ENCODE data around the gene GJC2.
A peak's percentile ranks its signal among the peaks of the same experiment; 100 is the strongest.

Gene GJC2

GRCh38 chr1:228158151-228159007 lies 8.6 kb downstream of the GJC2 start:
- DNase-seq (ENCODE audit: low spot score), result no peak

- no peak for DNase-seq (ENCODE audit: low spot score)
These were observed 9.4 kb downstream of the GJC2 start for GRCh38 chr1:228159008-228159665.

GRCh38 chr1:228160201-228160761 lies 10.6 kb downstream of the GJC2 start:
- no peak for DNase-seq (ENCODE audit: low spot score)

- peak; percentile 47 for DNase-seq (ENCODE audit: low spot score)
These were observed 11.6 kb downstream of the GJC2 start for GRCh38 chr1:228161362-228161761.

GRCh38 chr1:228161866-228162265 lies 12.1 kb downstream of the GJC2 start:
- no peak for DNase-seq (ENCODE audit: low spot score)

- DNase-seq (ENCODE audit: low spot score), result no peak
These were observed 12.7 kb downstream of the GJC2 start for GRCh38 chr1:228162286-228163006.

- no peak for DNase-seq (ENCODE audit: low spot score)
These were observed 13.4 kb downstream of the GJC2 start for GRCh38 chr1:228163007-228163753.

- DNase-seq (ENCODE audit: low spot score), result no peak
These were observed 14.2 kb downstream of the GJC2 start for GRCh38 chr1:228163776-228164519.

- DNase-seq (ENCODE audit: low spot score), result no peak
These were observed 15.0 kb downstream of the GJC2 start for GRCh38 chr1:228164561-228165371.

- DNase-seq (ENCODE audit: low spot score), result peak; percentile 99
These were observed 15.8 kb downstream of the GJC2 start, which contains the start of gene IBA57 for GRCh38 chr1:228165372-228166169. Gene IBA57, plus strand, starts transcription at chr1:228165804. Its CDS starts 13 bp downstream, at chr1:228165817.

GRCh38 chr1:228166170-228166936 lies 16.6 kb downstream of the GJC2 start:
- DNase-seq (ENCODE audit: low spot score), result peak; percentile 91

GRCh38 chr1:228168563-228169270 lies 19.0 kb downstream of the GJC2 start:
- DNase-seq (ENCODE audit: low spot score), result no peak

- no peak for DNase-seq (ENCODE audit: low spot score)
These were observed 19.6 kb downstream of the GJC2 start for GRCh38 chr1:228169345-228169744.

GRCh38 chr1:228170666-228171065 lies 20.9 kb downstream of the GJC2 start:
- no peak for DNase-seq (ENCODE audit: low spot score)

- no peak for DNase-seq (ENCODE audit: low spot score)
These were observed 21.6 kb downstream of the GJC2 start for GRCh38 chr1:228171221-228171891.

- no peak for DNase-seq (ENCODE audit: low spot score)
These were observed 23.1 kb downstream of the GJC2 start for GRCh38 chr1:228172591-228173527.
